ENCODE measurements around the gene DERA. TPM values are rescaled to one million over a fixed set of nuclear protein-coding genes. Genes with fewer than 3 reads are reported as not detected.

The DERA gene
- total RNA-seq, 1 donor from 2014 or later = 20.2 TPM

GRCh38 chr12:16063726-16064125 is 152.6 kb downstream of the DERA start:
- TF ChIP-seq CTCF (IDR thresholded peaks at IDR 0.05; ENCODE audit: borderline replicate concordance) = no peak
- Histone ChIP-seq H3K36me3 (no peaks in the 10 kb centered on the region), H3K27me3 (ENCODE audit: low read depth) (no peaks in the 10 kb centered on the region), H3K9me3 (replicated peaks) (no peaks in the 10 kb centered on the region), H3K4me3 (no peak overlapping the region), H3K4me1 (no peaks in the 10 kb centered on the region), H3K27ac (replicated peaks) (no peak overlapping the region)
- DNase-seq = no peak
- intact Hi-C loops (cut with micrococcal nuclease) = no loop called here

- no peaks in the 10 kb centered on the region for H3K36me3 ChIP-seq
- TF ChIP-seq CTCF (IDR thresholded peaks at IDR 0.05; ENCODE audit: borderline replicate concordance) = no peak
- H3K4me1 ChIP-seq = no peaks in the 10 kb centered on the region
- no peaks in the 10 kb centered on the region for H3K9me3 ChIP-seq (replicated peaks)
- intact Hi-C loops (cut with micrococcal nuclease) = no loop called here
- peaks cover 17% of the 10 kb centered on the region for H3K27me3 ChIP-seq (ENCODE audit: low read depth)
- H3K4me3 ChIP-seq = no peak overlapping the region
- H3K27ac ChIP-seq (replicated peaks) = no peak overlapping the region
- DNase-seq = no peak
These were observed 159.0 kb downstream of the DERA start for GRCh38 chr12:16070113-16070512.

- TF ChIP-seq CTCF (IDR thresholded peaks at IDR 0.05; ENCODE audit: borderline replicate concordance) = no peak
- no peaks in the 10 kb centered on the region for H3K4me1 ChIP-seq
- no peaks in the 10 kb centered on the region for H3K36me3 ChIP-seq
- DNase-seq = no peak
- no peak overlapping the region for H3K4me3 ChIP-seq
- intact Hi-C loops (cut with micrococcal nuclease) = no loop called here
- peaks cover 17% of the 10 kb centered on the region for H3K27me3 ChIP-seq (ENCODE audit: low read depth)
- H3K27ac ChIP-seq (replicated peaks) = no peak overlapping the region
- H3K9me3 ChIP-seq (replicated peaks) = no peaks in the 10 kb centered on the region
These were observed 161.5 kb downstream of the DERA start for GRCh38 chr12:16072678-16073077.

GRCh38 chr12:16074894-16075293 is 163.8 kb downstream of the DERA start:
- no peak for DNase-seq
- Histone ChIP-seq H3K27ac (replicated peaks) (no peak overlapping the region), H3K4me3 (no peak overlapping the region), H3K36me3 (no peaks in the 10 kb centered on the region), H3K4me1 (no peaks in the 10 kb centered on the region), H3K9me3 (replicated peaks) (no peaks in the 10 kb centered on the region), H3K27me3 (ENCODE audit: low read depth) (peaks cover 12% of the 10 kb centered on the region)
- intact Hi-C loops (cut with micrococcal nuclease) = no loop called here
- no peak for TF ChIP-seq CTCF (IDR thresholded peaks at IDR 0.05; ENCODE audit: borderline replicate concordance)

GRCh38 chr12:16075887-16076286 is 164.8 kb downstream of the DERA start:
- H3K27me3 ChIP-seq (ENCODE audit: low read depth) = peaks cover 5% of the 10 kb centered on the region
- DNase-seq = no peak
- H3K4me3 ChIP-seq = no peak overlapping the region
- H3K36me3 ChIP-seq = no peaks in the 10 kb centered on the region
- no peak overlapping the region for H3K27ac ChIP-seq (replicated peaks)
- no peak for TF ChIP-seq CTCF (IDR thresholded peaks at IDR 0.05; ENCODE audit: borderline replicate concordance)
- no peaks in the 10 kb centered on the region for H3K9me3 ChIP-seq (replicated peaks)
- no peaks in the 10 kb centered on the region for H3K4me1 ChIP-seq
- intact Hi-C loops (cut with micrococcal nuclease) = no loop called here

GRCh38 chr12:16076557-16076956 is 165.4 kb downstream of the DERA start:
- Histone ChIP-seq H3K4me1 (no peaks in the 10 kb centered on the region), H3K36me3 (no peaks in the 10 kb centered on the region), H3K27ac (replicated peaks) (no peak overlapping the region), H3K4me3 (no peak overlapping the region), H3K9me3 (replicated peaks) (no peaks in the 10 kb centered on the region), H3K27me3 (ENCODE audit: low read depth) (no peaks in the 10 kb centered on the region)
- no peak for DNase-seq
- intact Hi-C loops (cut with micrococcal nuclease) = no loop called here
- TF ChIP-seq CTCF (IDR thresholded peaks at IDR 0.05; ENCODE audit: borderline replicate concordance) = peak; percentile 45
